Pancreas (tissue), 10 donors: Measurements from ENCODE around the gene ARFGAP1. TPM values are rescaled to one million over a fixed set of nuclear protein-coding genes. Genes with fewer than 3 reads are reported as not detected.
A peak's percentile ranks its signal among the peaks of the same experiment; 100 is the strongest.

ENCODE experiments used
- ATAC-seq, 4 donors: fragments of 200-7000 bp; cut with Tn5 transposase; one replicate each; pipeline versions ENCODE4 v1.8.0 to v1.9.1; 2020; ENCODE audit warnings: mild to moderate bottlenecking in 4 of 4, moderate library complexity in 4 of 4
- DNase-seq, 6 donors: peaks; one replicate each; pipeline ENCODE4 v3.0.0-alpha.2; 2020
- FAIRE-seq: peaks from 2 replicates; lab custom pipeline; 2012; peaks lifted over from hg19 to GRCh38; lab: Jason Lieb, UNC
- H3K27ac ChIP-seq, 4 donors: fragments of 200-600 bp; sonication (generic); 1 replicate in 3 of 4; 2 replicates in 1 of 4; pipeline versions ENCODE4 v1.5.0 to v1.8.0; 2020
- H3K27me3 ChIP-seq, 4 donors: fragments of 200-600 bp; one replicate each; pipeline ENCODE4 v1.8.0; 2021
- H3K36me3 ChIP-seq, 3 donors: fragments of 200-600 bp; sonication (generic) in 1 of 3; one replicate each; pipeline versions ENCODE4 v1.5.0 to v1.8.0; 2020 to 2021
- H3K4me1 ChIP-seq, 3 donors: fragments of 200-600 bp; one replicate each; pipeline ENCODE4 v1.8.0; 2021
- H3K4me3 ChIP-seq, 4 donors: fragments of 200-600 bp; sonication (generic) in 2 of 4; one replicate each; pipeline versions ENCODE4 v1.5.0 to v1.8.0; 2020 to 2021
- H3K9me3 ChIP-seq, 4 donors: fragments of 200-600 bp; one replicate each; pipeline ENCODE4 v1.8.0; 2021
- WGBS, 2 donors: extraction: QIAGEN DNeasy Blood & Tissue Kit; methylation state at CpG; one replicate each; pipeline ENCODE4 v1.1.7; 2013; 5-methylcytosine and 5-hydroxymethylcytosine counted together
- intact Hi-C, 3 donors: fragments of 100-400 bp; cut with DNase I; formaldehyde crosslinking; loops; one replicate each; pipeline versions ENCODE4 v1.11.1 to v1.14.2; 2022
- polyA plus RNA-seq, 2 donors: library from polyadenylated mRNA; stranded (reverse); fragments of 200-250 nt; gene quantifications; one replicate each; pipeline ENCODE4 v1.2.3, GENCODE V29; 2013
- total RNA-seq, 6 donors: library from RNA; stranded (reverse); fragmentation: NEBNext Ultra II Directional in 4 of 6; extraction: Animal tissue kit (Norgen Biotek cat#: 25700) in 4 of 6; gene quantifications; one replicate each; pipeline versions ENCODE4 v1.2.1 to v1.2.4, GENCODE V29; 2021 to 2023
- TF ChIP-seq, protein P1 (sequence below), 4 donors: fragments of 200-600 bp; sonication (generic) in 3 of 4; IDR thresholded peaks; one replicate each; pipeline versions ENCODE4 v1.5.0 to v1.8.0; 2021; ENCODE audit warnings: antibody characterized with exemption in 4 of 4
- donor health status: healthy with polysubstance abuse.
- donor health status: DM: no; HTN: no; CAD: no; lungs with moderate emphysema.
- donor health status: DM: no; HTN: no; CAD: no.
- donor health status: control.
- donor health status: control.
- donor health status: Bipolar disorder and iron deficiency.
- donor health status: DM: yes; HTN: yes; CAD: no.
- donor health status: DM: no; HTN: no; CAD: no.
- donor health status: DM: no; HTN: no; CAD: no.
- donor health status: DM: yes; HTN: yes; CAD: no.

ARFGAP1 gene
- total and polyA plus RNA-seq, 8 donors: 34.0 to 251 (median 53.3) TPM

DNA sequence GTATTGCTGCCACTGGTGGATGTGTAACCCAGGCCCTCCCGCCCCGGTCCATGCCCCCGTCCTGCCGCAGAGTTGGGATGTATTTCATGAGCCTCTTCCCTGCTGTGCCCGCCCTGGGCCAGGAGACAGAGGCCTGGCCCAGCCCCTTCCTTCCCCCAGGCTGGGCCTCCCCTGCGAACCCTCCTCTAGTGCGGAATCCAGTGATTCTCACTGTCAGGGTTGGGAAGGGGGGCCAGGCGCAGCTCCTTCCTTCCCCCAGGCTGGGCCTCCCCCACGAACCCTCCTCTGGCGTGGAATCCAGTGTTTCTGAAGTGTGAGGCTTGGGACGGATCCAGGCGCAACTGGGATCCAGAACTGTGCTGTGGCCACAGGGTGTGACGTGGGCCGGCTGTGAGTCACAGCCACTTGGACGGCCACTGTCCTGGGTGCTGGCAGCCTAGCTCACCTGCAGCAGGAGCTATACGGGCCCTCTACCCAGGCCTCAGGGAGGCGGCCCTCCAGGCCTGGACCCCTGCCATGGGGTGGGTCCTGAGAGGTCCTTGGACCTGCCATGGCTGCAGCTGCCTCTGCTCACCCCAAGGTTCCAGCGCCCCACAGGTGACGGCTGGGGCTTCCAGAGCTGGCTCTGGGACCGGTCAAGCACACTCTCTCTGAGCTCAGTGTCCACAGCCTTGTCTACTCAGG is 48.7 kb downstream of the ARFGAP1 start:
- no peaks in the 10 kb centered on the region for H3K4me1 ChIP-seq
- H3K27ac ChIP-seq: no peak overlapping the region
- WGBS, 2 donors: 55 to 65% methylated on average over 16 to 20 of the region's 20 CpGs
- FAIRE-seq: no peak
- H3K9me3 ChIP-seq: no peaks in the 10 kb centered on the region
- no peak overlapping the region for H3K4me3 ChIP-seq
- peak in 1 of 4 donors; percentile 15 for ATAC-seq
- TF ChIP-seq, protein P1, sequence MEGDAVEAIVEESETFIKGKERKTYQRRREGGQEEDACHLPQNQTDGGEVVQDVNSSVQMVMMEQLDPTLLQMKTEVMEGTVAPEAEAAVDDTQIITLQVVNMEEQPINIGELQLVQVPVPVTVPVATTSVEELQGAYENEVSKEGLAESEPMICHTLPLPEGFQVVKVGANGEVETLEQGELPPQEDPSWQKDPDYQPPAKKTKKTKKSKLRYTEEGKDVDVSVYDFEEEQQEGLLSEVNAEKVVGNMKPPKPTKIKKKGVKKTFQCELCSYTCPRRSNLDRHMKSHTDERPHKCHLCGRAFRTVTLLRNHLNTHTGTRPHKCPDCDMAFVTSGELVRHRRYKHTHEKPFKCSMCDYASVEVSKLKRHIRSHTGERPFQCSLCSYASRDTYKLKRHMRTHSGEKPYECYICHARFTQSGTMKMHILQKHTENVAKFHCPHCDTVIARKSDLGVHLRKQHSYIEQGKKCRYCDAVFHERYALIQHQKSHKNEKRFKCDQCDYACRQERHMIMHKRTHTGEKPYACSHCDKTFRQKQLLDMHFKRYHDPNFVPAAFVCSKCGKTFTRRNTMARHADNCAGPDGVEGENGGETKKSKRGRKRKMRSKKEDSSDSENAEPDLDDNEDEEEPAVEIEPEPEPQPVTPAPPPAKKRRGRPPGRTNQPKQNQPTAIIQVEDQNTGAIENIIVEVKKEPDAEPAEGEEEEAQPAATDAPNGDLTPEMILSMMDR (IDR thresholded peaks at IDR 0.05): no peak
- peaks cover 0 to 4% (median 0%) of the 10 kb centered on the region in 4 donors for H3K27me3 ChIP-seq
- no peaks in the 10 kb centered on the region for H3K36me3 ChIP-seq
- intact Hi-C loops: no loop called here
- peak in 4 of 6 donors; percentile 8 to 58 (median 42) for DNase-seq

DNA sequence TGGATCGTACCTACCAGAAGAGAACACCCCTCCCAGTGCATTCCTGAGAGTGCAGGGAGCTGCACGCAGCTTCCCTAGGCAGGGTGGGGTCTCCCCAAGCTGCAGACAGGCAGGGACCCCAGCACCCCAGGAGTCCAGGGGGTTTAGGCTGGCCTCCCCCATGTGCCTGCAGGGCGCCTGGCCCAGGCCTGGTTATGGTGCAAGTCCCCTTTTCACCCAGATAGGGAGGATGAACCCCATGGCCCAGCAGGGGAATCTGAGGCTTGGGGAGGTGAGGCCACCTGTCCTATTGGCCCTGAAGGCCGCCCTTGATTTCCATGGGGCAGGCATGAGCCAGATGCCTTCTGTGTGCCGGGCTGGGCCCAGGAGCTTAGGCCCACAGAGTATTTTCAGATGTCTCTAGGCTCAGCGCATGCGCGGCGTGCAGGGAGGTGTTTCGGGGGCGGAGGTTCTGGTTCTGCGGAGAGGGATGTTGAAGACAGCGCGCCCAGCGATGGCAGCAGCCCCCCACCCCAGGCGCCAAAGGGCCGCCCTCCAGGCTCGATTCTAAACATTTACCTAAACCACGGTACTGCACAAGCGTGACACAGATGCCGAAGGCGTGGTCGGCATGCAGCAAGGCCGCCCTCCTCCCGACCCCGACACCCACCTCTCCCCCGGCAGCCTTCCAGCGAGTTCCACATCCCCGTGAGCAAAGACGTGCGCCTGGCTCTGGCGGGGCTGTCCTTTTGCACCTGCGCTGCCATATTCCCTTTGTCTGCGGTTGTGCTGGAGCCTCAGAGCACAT is 49.7 kb downstream of the ARFGAP1 start:
- no peaks in the 10 kb centered on the region for H3K9me3 ChIP-seq
- H3K27ac ChIP-seq: no peak overlapping the region
- peaks cover 0 to 4% (median 0%) of the 10 kb centered on the region in 4 donors for H3K27me3 ChIP-seq
- 47 to 55% methylated on average over 34 of the region's 34 CpGs for WGBS, 2 donors
- no peak for FAIRE-seq
- DNase-seq: peak in 3 of 6 donors; percentile 2 to 48 (median 15)
- H3K4me3 ChIP-seq: no peak overlapping the region
- no peak for ATAC-seq
- TF ChIP-seq, protein P1 (IDR thresholded peaks at IDR 0.05): no peak
- no peaks in the 10 kb centered on the region for H3K36me3 ChIP-seq
- no peaks in the 10 kb centered on the region for H3K4me1 ChIP-seq
- intact Hi-C loops: no loop called here

DNA sequence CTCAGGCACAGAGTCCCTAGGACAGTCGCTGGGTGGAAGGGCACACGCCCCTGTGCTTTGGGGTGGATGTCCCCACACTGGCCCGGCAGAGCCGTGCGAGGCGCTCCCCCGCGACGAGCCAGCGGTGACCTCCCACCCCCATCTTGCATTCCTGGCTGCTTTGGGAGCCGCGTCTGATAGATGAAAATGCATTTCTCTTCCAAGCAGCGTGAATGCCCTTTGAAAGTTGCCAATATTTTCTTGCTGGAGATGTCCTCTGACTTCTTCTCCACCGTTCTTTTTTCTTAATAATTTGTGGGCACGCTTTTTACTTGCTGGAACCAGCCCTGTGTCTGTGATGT is 50.3 kb downstream of the ARFGAP1 start:
- Histone ChIP-seq H3K9me3 (no peaks in the 10 kb centered on the region), H3K4me1 (no peaks in the 10 kb centered on the region), H3K4me3 (no peak overlapping the region), H3K36me3 (no peaks in the 10 kb centered on the region), H3K27ac (no peak overlapping the region), H3K27me3 (peaks cover 0 to 4% (median 0%) of the 10 kb centered on the region in 4 donors)
- ATAC-seq (no peak), DNase-seq (no peak), FAIRE-seq (no peak)
- intact Hi-C loops: no loop called here
- TF ChIP-seq, protein P1 (IDR thresholded peaks at IDR 0.05): no peak
- 20 to 21% methylated on average over 15 of the region's 15 CpGs for WGBS, 2 donors

DNA sequence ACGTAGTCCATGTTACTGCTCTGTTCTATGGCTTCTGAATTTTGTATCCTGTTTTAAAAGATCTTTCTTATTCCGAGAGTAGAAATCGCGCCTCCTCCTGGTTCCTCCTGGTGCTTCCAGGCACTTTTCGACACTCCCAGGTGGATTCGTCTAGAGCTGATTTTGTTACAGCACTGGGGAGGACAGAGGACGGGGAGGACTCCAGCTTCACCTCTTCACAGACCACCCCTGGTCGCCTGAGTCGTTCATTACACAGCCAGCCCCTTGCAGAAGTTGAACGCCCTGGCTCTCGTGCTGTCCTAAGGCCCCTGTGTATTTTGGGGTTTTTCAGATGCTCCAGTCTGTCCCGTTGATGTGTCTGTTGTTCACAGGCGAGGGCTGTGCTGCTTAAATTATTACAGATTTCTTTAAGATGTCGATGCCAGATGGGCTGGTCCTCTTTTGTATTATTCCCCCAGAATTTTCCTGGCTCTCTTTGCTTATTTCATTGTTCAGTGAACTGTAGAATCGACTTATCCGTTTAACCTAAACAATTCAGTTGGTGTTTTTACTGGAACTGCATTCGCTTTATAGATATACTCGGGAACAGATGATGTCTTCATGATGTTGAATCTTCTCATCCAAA is 50.9 kb downstream of the ARFGAP1 start:
- DNase-seq: peak in 1 of 6 donors; percentile 9
- ATAC-seq: no peak
- 48 to 57% methylated on average over 18 of the region's 18 CpGs for WGBS, 2 donors
- no peak for FAIRE-seq
- no peaks in the 10 kb centered on the region for H3K36me3 ChIP-seq
- H3K27ac ChIP-seq: no peak overlapping the region
- H3K4me1 ChIP-seq: no peaks in the 10 kb centered on the region
- H3K27me3 ChIP-seq: peaks cover 0 to 4% (median 0%) of the 10 kb centered on the region in 4 donors
- H3K9me3 ChIP-seq: no peaks in the 10 kb centered on the region
- intact Hi-C loops: no loop called here
- H3K4me3 ChIP-seq: no peak overlapping the region
- TF ChIP-seq, protein P1 (IDR thresholded peaks at IDR 0.05): no peak
